ENCODE data around the gene ADGRD1.

Gene ADGRD1

GRCh38 chr12:131065801-131066200, 112.1 kb downstream of the ADGRD1 start:
- Histone ChIP-seq H3K27ac (ENCODE audit: low read depth, low read length) (no peak overlapping the region), H3K27me3 (ENCODE audit: control insufficient read depth, low read length) (0 out of 2 replicates have a peak, but pooled peaks cover 2% of the 10 kb centered on the region), H3K4me1 (ENCODE audit: control insufficient read depth, low read length) (peaks cover 14% of the 10 kb centered on the region), H3K79me2 (ENCODE audit: control insufficient read depth, low read length) (no peaks in the 10 kb centered on the region), H3K4me2 (ENCODE audit: low read length) (no peak overlapping the region), H4K20me1 (ENCODE audit: control insufficient read depth, insufficient read depth, low read depth, low read length) (no peaks in the 10 kb centered on the region), H3K36me3 (ENCODE audit: control insufficient read depth, low read length) (no peaks in the 10 kb centered on the region), H3F3A (ENCODE audit: control insufficient read depth, insufficient read depth) (no peaks in the 10 kb centered on the region), H3K9me3 (ENCODE audit: control insufficient read depth, insufficient read depth, low read length) (no peaks in the 10 kb centered on the region), H3K9me2 (replicated peaks; ENCODE audit: control insufficient read depth, low read length) (no peaks in the 10 kb centered on the region), H3K4me3 (ENCODE audit: low read length) (no peak overlapping the region)
- TF ChIP-seq CTCF (IDR thresholded peaks at IDR 0.05; ENCODE audit: low read depth, low read length, poor library complexity, severe bottlenecking): no peak
- no peak for TF ChIP-seq EZH2phosphoT487 (IDR thresholded peaks at IDR 0.05; ENCODE audit: borderline replicate concordance, low read length)

GRCh38 chr12:131066207-131066885, 112.6 kb downstream of the ADGRD1 start:
- Histone ChIP-seq H3K27me3 (ENCODE audit: control insufficient read depth, low read length) (0 out of 2 replicates have a peak, but pooled peaks cover 2% of the 10 kb centered on the region), H3K4me2 (ENCODE audit: low read length) (no peak overlapping the region), H3F3A (ENCODE audit: control insufficient read depth, insufficient read depth) (no peaks in the 10 kb centered on the region), H3K4me1 (ENCODE audit: control insufficient read depth, low read length) (peaks cover 10% of the 10 kb centered on the region), H3K36me3 (ENCODE audit: control insufficient read depth, low read length) (no peaks in the 10 kb centered on the region), H3K9me3 (ENCODE audit: control insufficient read depth, insufficient read depth, low read length) (no peaks in the 10 kb centered on the region), H3K27ac (ENCODE audit: low read depth, low read length) (no peak overlapping the region), H3K4me3 (ENCODE audit: low read length) (no peak overlapping the region), H4K20me1 (ENCODE audit: control insufficient read depth, insufficient read depth, low read depth, low read length) (no peaks in the 10 kb centered on the region), H3K79me2 (ENCODE audit: control insufficient read depth, low read length) (no peaks in the 10 kb centered on the region), H3K9me2 (replicated peaks; ENCODE audit: control insufficient read depth, low read length) (no peaks in the 10 kb centered on the region)
- TF ChIP-seq EZH2phosphoT487 (IDR thresholded peaks at IDR 0.05; ENCODE audit: borderline replicate concordance, low read length) (no peak), CTCF (IDR thresholded peaks at IDR 0.05; ENCODE audit: low read depth, low read length, poor library complexity, severe bottlenecking) (no peak)

DNA sequence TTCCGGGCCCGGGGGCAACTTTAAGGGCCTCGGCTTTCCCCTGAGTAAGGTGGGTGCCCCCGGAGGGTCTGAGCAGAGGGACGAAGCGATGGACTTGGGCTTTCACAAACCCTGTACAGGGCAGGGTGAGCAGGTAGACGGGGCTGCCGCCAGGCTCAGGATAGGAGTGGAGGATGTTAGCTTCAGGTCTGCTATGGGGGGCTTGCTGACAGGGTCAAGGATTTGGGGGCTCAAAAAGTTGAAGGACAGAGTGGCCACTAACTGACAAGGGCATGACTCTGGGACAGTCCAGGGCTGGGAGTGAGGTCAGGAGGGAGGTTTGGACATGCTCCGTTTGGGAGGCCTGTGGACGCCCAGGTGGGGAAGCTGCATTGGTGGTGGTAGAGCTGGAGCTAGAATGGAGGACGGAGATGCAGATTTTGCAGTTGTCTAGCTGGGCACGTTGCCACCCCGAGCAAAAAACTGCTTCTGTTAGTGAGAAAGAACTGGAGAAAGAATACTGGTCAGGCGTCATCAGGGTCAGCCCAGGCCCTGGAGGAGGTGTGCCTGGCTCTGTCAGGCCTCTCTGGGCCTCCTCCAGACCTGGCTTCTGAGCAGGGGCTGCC, 113.3 kb downstream of the ADGRD1 start:
- Histone ChIP-seq H3K4me1 (ENCODE audit: control insufficient read depth, low read length) (peaks cover 6% of the 10 kb centered on the region), H3K9me2 (replicated peaks; ENCODE audit: control insufficient read depth, low read length) (no peaks in the 10 kb centered on the region), H3K27ac (ENCODE audit: low read depth, low read length) (no peak overlapping the region)

More for the DNA sequence above, 113.3 kb downstream of the ADGRD1 start:
- Histone ChIP-seq H3K4me3 (ENCODE audit: low read length) (no peak overlapping the region), H3K36me3 (ENCODE audit: control insufficient read depth, low read length) (no peaks in the 10 kb centered on the region), H3F3A (ENCODE audit: control insufficient read depth, insufficient read depth) (no peaks in the 10 kb centered on the region), H3K27me3 (ENCODE audit: control insufficient read depth, low read length) (0 out of 2 replicates have a peak, but pooled peaks cover 2% of the 10 kb centered on the region), H3K79me2 (ENCODE audit: control insufficient read depth, low read length) (no peaks in the 10 kb centered on the region), H3K9me3 (ENCODE audit: control insufficient read depth, insufficient read depth, low read length) (no peaks in the 10 kb centered on the region), H3K4me2 (ENCODE audit: low read length) (no peak overlapping the region), H4K20me1 (ENCODE audit: control insufficient read depth, insufficient read depth, low read depth, low read length) (no peaks in the 10 kb centered on the region)
- TF ChIP-seq CTCF (IDR thresholded peaks at IDR 0.05; ENCODE audit: low read depth, low read length, poor library complexity, severe bottlenecking) (no peak), EZH2phosphoT487 (IDR thresholded peaks at IDR 0.05; ENCODE audit: borderline replicate concordance, low read length) (no peak)
